ENCODE measurements around the gene TTC7B. TPM values are rescaled to one million over a fixed set of nuclear protein-coding genes. Genes with fewer than 3 reads are reported as not detected.

TTC7B gene
- total and polyA plus RNA-seq, 9 of the 15 experiments (the other 6 are each of a cell fraction or from before 2014, with no cell fraction given): 2.2 to 77.2 (median 36.7) TPM

DNA sequence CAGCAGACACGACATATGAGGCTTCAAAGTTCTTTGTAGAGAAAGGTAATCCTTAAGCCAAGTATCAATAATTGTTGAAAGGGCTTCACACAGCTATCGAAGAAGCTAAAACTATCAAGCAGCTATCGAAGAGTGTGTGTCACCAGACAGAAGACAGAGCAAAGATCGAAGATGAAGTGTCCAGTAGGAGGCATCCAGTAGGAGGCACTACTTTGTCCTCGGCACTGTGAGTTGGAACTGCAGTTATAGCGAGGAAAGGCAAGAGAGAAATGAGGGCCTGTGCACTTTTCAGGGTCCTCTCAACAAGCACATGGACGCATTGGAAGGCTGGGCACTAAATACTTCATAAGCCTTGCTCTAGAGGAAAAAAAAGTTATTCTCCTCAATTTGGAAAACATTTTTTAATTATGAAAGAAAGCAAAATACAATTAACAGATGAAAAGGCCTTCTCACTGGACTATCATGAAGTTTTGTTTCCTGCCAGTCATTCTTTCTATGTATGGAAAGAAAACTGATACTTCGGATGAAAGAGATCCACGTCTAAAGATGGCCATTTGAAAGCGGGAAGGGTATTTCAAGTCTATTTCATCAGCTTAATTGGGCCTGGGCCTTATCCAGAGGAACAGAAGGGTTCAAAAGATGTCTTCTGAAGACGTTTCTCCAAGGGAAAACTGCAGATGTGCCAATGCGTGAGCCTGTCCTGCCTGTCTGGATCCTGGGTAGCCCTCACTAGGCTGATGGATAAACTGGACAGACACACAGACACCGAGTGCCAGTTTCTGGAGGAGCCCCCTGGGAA lies 244.9 kb downstream of the TTC7B start:
- Histone ChIP-seq H3K9me3 (replicated peaks; ENCODE audit: control insufficient read depth, insufficient read depth, low read depth, low read length) (no peaks in the 10 kb centered on the region), H3K79me2 (ENCODE audit: control insufficient read depth, insufficient read depth, low read length) (no peaks in the 10 kb centered on the region), H3K27ac (ENCODE audit: extremely low read depth, low read depth, low read length) (no peak overlapping the region), H3K4me1 (replicated peaks in 1 of 2; ENCODE audit: control insufficient read depth in 2 of 2, insufficient read depth in 2 of 2, low read length in 2 of 2) (peaks cover 17 to 24% of the 10 kb centered on the region in 2 experiments; a peak in 4 of 5 replicates), H4K20me1 (replicated peaks; ENCODE audit: control insufficient read depth, insufficient read depth, low read length) (0 out of 2 replicates have a peak, but pooled peaks cover 11% of the 10 kb centered on the region), H3K4me2 (ENCODE audit: insufficient read depth, low read length) (no peak overlapping the region), H3K9ac (ENCODE audit: insufficient read depth in 1 of 2, low read depth in 2 of 2, low read length in 2 of 2) (no peak overlapping the region), H3K27me3 (ENCODE audit: control insufficient read depth in 2 of 2, insufficient read depth in 2 of 2, low read length in 2 of 2) (no peaks in the 10 kb centered on the region), H3K9me1 (ENCODE audit: control insufficient read depth, insufficient read depth, low read length) (no peaks in the 10 kb centered on the region), H3K4me3 (no peak overlapping the region), H2AFZ (ENCODE audit: low read depth, low read length) (no peak overlapping the region), H3K36me3 (ENCODE audit: control insufficient read depth, insufficient read depth, low read length) (peaks cover 19% of the 10 kb centered on the region; the same call in 2 of the 3 replicates)
- TF ChIP-seq DIDO1 (tag; IDR thresholded peaks at IDR 0.05; ENCODE audit: low read depth): no peak
- no peak for TF ChIP-seq U2AF1 (optimal IDR thresholded peaks at IDR 0.05; ENCODE audit: low read depth, low read length)
- peak in 1 of 2 experiments; percentile 47; a peak in 2 of 4 replicates for TF ChIP-seq TRIM24 (IDR thresholded peaks at IDR 0.05)
- TF ChIP-seq TAL1 (IDR thresholded peaks at IDR 0.05): no peak
- no peak for TF ChIP-seq ZSCAN32 (CRISPR knock-in tag; IDR thresholded peaks at IDR 0.05)
- no peak for TF ChIP-seq ZNF197 (CRISPR knock-in tag; IDR thresholded peaks at IDR 0.05; ENCODE audit: low read depth)
- no peak for TF ChIP-seq ZC3H8 (IDR thresholded peaks at IDR 0.05)
- no peak for TF ChIP-seq U2AF2 (optimal IDR thresholded peaks at IDR 0.05; ENCODE audit: low read depth, low read length)
- TF ChIP-seq SMAD4 (CRISPR knock-in tag; conservative IDR thresholded peaks at IDR 0.05): peak; percentile 37; the same call in 1 of the 2 replicates
- TF ChIP-seq, protein P1, sequence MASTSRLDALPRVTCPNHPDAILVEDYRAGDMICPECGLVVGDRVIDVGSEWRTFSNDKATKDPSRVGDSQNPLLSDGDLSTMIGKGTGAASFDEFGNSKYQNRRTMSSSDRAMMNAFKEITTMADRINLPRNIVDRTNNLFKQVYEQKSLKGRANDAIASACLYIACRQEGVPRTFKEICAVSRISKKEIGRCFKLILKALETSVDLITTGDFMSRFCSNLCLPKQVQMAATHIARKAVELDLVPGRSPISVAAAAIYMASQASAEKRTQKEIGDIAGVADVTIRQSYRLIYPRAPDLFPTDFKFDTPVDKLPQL (IDR thresholded peaks at IDR 0.05; ENCODE audit: extremely low read depth, insufficient read length): no peak
- TF ChIP-seq CHD2 (IDR thresholded peaks at IDR 0.05; ENCODE audit: low read depth, low read length): no peak
- TF ChIP-seq CEBPG (CRISPR knock-in tag; IDR thresholded peaks at IDR 0.05): no peak
- TF ChIP-seq CEBPG (tag; conservative IDR thresholded peaks at IDR 0.05 in 1 of 2, IDR thresholded peaks at IDR 0.05 in 1 of 2): peak in 1 of 2 experiments; percentile 60; a peak in 2 of 4 replicates
- intact Hi-C loops (cut with micrococcal nuclease) (no loop called here), in situ Hi-C loops (cut with MboI) (no loop called here)
- FAIRE-seq (no peak), ATAC-seq (no peak), DNase-seq (ENCODE audit: extremely low read depth in 1 of 4, low spot score in 3 of 4) (no peak)
- BruUV-seq (replicated peaks): no TSS peak
- WGBS (ENCODE audit: insufficient coverage, low coverage, missing lambda C conversion rate): 84% methylated on average over 12 of the region's 13 CpGs
- ChIA-PET CTCF (ENCODE audit: low intra/inter-chr PET ratio) (no interaction called here), POLR2A (interaction anchor here (0.6 kb wide), 1 partner anchor 13 kb away, joined by 4 read pairs; no protein-coding TSS in a partner anchor)

Measured in K562 (cell line).